Vagina (tissue), 2 donors: ENCODE data around the gene CACNA2D1.

Experiments used
- CTCF ChIP-seq, 3 experiments: fragments of 450-650 bp in 2 of 3; fragments of 200-600 bp in 1 of 3; sonication (generic) in 1 of 3; IDR thresholded peaks; one replicate each; pipeline ENCODE4 v1.5.1; 2017 to 2019; ENCODE audit warnings: antibody characterized with exemption in 3 of 3, mild to moderate bottlenecking in 2 of 3, moderate library complexity in 2 of 3
- POLR2A ChIP-seq, 2 donors: fragments of 450-650 bp; IDR thresholded peaks; one replicate each; pipeline ENCODE4 v1.6.1; 2017; ENCODE audit warnings: antibody characterized with exemption in 2 of 2, mild to moderate bottlenecking in 2 of 2, moderate library complexity in 2 of 2
- POLR2AphosphoS5 ChIP-seq, 2 donors: sonication (generic); formaldehyde crosslinking; IDR thresholded peaks; one replicate each; pipeline ENCODE4 v1.9.0; 2017; ENCODE audit warnings: antibody characterized with exemption in 2 of 2, mild to moderate bottlenecking in 2 of 2, low read depth in 1 of 2; ENCODE audit not compliant: insufficient read depth in 1 of 2

- TF ChIP-seq CTCF (IDR thresholded peaks at IDR 0.05) (no peak), POLR2A (IDR thresholded peaks at IDR 0.05) (no peak), POLR2AphosphoS5 (IDR thresholded peaks at IDR 0.05; ENCODE audit: insufficient read depth in 1 of 2, low read depth in 1 of 2) (no peak)
Observed at GRCh38 chr7:81903115-81903514, 540.5 kb downstream of the CACNA2D1 start.
